ENCODE results near the gene NEURL1B.

The NEURL1B gene

DNA sequence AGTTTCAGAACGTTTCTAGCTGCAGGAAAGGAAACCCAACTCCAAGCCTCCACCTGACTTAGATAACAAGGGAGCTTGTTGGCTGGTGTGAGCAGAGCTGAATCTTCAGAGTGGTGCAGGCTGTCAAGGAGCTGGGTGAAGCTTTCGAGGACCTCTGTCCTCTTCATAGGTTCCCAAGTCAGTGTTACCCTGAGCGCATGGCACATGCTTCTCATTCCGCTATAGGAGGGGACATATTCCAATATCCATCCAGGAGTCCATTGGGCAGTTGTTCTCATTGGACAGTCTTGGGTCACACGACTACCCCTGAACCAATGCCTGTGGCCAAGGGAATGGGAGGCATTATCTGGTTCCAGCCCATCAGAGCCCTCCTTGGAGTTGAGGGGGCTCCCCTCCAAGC lies 79.6 kb downstream of the NEURL1B start:
- DNase-seq = no peak

DNA sequence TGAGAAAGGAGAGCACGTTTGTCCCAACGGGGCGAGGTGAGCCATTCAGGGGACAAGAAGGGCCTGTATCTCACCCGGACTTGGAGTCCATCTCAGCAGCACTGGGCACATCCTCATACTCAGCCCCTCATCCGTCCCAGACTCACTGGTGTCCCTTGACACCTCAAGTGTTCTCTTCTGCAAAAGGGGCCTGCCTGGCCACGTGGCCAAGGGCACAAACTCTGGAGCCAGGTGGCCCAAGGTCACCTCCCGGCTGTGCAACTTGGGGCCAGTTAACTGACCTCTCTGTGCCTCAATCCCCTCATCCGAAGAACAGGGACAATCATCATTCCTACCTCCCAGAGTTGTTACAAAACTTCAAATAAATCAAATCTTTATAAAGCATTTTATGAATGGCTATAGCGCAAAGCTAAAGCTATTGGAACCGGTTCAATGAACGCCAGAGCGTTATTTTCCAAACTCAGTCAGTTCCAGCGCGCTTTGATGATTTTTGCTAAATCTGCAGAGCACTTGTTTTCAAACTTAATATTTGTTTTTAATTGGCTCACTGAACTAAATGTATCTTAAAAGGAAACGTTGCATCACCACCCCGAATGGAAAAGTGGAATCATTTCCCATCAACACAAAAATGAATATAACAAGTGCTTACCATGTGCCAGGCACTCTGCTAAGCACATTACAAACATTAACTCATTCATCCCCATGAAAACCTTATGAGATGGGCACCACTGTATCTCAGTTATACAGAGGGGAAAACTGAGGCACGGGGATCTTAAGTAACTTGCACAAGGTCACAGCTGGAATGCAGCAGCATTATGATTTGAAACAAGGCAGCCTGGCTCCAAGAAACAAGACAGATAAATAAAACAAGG lies 80.6 kb downstream of the NEURL1B start:
- DNase-seq = no peak

DNA sequence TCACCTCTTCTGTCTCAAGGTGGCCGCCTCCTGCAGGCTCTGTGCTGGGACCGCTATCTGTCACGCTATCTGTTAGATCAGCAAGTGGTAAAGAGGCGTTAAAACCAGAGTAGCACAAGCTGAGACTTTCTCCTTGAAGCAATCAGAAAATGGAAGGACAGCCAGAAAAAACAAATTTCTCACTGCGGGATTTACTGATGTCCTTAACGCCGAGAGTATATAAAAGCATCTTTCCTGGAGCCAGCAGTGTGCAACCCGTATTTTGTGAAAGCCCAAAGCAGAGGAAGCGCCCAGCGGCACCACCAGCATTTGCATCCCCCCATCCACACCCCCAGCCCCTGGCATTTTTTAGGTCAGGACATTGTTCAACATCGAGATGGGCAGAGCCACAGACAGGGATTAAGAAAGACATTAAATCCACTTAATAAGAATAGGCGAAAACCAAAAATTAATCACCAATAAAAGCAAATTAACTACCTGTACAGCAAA lies 81.3 kb downstream of the NEURL1B start:
- no peak for DNase-seq

GRCh38 chr5:172723508-172723907 lies 82.4 kb downstream of the NEURL1B start:
- no peak for DNase-seq

DNA sequence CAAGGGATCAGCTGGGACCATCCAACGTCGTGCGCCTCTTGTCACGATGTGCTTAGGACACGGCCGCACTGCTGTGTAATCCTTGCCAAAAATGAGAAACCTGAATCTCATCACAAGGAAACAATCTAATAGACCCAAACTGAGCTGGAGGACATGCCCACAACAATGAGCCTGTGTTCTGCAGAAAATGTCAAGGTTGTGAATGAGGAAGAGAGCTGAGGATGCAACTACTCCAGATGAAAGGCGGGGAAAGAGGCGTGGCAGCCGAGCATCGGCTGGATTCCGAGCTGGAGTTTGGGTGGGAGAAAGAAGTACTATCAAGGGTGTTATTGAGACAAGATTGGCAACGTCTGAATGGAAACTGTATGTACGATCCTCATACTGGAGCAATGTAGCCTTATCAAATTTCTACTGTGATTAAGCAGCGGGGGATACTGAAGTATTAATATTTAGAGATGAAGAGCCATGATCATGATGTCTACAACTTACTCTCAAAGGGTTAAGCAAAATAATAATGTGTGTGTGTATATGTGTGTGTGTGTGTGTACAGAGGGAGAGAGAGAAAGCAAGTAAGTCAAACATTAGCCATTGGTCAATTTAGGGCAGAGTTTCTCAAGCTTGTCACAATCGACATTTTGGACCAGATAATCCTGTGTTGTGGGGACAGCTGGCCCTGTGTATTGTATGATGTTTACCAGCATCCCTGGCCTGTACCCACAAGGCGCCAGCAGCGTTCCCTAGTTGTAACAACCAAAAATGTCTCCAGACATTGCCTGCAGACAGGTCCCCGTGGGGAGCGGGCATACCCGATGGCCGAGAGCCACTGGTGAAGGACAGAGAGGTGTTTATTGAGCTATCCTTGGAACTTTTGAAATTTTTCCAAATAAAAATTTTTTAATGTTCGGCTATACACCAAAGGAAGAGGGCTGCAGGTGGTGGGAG lies 83.5 kb downstream of the NEURL1B start:
- no peak for DNase-seq

DNA sequence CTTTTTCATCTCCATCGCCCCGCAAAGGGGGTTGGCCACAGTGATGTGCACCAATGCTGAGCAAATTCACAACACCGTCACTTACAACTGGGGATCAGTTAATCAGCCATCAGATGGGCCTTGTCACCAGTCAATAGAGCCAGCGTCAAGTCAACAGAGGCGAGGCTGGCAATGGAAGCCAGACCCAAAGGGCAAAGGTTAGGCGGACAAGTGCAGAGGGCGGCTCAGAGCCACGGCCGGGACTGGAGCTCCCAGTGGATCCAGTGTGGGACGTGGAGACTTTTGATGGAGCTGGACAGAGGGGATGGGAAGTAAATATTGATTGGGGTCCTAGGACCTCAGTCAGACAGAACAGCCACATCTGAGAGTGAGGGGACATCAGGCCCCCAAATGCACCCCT lies 84.2 kb downstream of the NEURL1B start:
- DNase-seq = no peak

DNA sequence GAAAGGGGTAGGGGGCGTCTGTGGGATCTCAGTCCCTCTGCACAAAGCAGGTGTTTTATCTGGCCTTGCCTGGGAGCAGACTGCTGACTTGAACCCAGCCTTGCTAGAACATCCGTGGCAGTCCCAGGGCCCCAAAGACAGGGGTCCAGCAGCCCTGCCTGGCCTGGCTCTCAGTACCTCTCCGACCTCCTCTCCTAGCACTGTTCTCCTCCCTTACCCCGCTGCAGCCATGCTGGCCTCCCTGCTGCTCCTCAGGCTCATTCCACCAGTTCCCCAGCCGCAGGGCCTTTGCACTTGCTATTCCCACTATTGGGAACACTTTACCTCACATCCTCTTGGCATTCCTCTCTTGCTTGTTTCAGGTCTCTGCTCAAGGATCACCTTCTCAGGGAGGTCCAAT lies 84.7 kb downstream of the NEURL1B start:
- DNase-seq = no peak

DNA sequence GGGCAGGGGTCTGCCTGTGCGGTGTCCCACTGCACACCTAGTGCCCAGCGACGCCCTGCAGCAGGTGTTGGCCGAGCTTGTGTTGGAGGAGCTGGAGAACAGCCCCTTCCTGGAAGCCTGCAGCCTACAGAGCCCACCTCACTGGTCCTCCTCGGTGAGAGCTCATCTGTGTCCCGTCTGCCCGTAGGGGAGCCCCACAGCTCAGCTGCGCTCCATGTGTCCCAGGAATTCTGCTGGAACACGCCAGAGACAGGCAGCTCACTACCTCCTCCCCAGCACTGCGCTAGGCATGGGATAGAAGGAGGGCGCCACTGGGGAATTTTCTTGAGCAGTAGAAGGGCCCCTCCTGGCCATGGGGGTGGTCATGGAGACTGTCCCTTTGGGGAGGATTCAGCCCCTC lies 85.9 kb downstream of the NEURL1B start:
- no peak for DNase-seq

GRCh38 chr5:172727551-172727950 lies 86.5 kb downstream of the NEURL1B start:
- DNase-seq = no peak

DNA sequence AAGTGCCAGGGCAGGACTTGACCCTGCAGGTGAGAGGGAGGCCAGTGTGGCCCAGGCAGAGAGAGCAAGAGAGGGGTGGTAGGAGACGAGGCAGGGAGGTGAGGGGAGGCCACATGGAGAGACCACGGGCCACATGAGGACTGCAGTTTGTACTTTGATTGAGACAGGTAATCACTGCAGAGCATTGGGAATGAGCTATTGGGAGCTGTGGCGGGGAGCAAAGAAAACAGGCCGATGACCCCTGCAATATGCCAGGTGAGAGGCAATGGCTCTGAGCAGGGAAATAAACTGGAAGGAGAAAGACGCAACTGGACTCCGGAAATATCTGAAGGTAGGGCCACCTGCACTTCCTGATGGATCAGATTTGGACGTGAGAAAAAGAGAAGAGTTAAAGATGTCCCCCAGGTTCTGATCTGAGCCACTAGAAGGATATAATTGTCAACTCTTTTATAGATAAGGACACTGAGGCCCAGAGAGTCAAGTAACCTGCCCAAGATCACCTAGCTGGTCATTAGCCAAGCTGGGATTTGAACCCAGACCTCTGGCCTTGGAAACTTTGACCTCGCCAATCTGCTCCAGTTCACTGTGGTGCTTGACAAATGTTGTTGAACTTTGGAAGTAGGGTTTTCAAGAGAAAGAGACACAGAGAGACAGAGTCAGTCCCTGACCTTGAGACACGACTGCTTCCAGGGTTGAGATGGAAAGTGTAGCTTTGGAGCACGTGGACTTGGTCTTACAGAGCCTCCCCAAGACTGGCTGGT lies 87.6 kb downstream of the NEURL1B start:
- no peak for DNase-seq

- no peak for DNase-seq
These were observed 88.5 kb downstream of the NEURL1B start for GRCh38 chr5:172729588-172729987.

DNA sequence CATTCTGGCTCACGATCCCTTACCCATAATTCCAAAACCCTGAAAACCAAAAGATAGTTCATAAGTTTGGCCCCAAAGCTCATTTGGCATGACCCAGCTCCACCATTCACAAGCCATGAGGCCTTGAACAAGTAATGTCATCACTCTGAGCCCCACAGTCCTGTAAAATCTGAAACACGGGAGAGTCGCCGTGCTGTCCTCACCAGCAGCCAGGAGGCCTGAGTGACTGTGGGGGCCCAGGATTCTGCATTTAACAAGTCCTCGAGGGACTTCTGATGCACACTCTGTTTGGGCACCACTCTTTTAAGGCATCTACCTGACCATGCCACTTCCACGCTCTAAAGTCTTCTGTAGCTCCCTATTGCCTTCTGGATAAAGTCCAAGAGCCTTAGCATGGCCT lies 89.2 kb downstream of the NEURL1B start:
- no peak for DNase-seq

DNA sequence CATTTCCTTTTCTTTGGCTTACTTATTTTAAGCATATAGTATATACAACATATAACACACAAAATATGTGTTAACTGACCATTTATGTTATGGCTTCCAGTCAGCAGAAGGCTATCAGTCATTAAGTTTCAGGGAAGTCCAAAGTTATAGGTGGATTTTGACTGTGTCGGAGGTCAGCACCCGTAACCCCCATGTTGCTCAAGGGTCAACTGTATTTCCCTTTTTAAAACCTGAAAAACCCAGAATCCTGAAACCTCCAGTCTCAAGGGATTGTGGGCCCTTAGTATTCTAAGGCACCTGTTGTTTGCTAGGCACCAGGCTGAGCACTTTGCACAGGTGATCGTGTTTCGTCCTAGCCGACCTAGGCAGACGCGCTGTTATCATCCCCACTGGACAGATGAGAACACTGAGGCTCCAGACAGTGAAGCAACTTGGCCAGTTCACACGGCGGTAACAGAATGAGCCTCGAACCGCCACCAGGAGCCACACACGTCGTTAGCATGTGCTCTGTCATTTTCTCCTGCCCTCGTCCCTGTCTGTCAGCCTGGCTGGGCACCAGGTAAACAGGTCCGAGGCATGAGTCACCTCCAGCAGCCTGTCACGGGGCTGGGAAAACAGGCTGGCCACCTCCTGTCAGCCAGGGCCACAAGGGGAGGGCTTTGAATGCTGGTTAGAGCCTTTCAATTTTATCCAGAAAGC lies 90.1 kb downstream of the NEURL1B start:
- no peak for DNase-seq

- DNase-seq = no peak
These were observed 90.6 kb downstream of the NEURL1B start for GRCh38 chr5:172731680-172732074.

GRCh38 chr5:172732201-172732865 lies 91.3 kb downstream of the NEURL1B start:
- DNase-seq = no peak

DNA sequence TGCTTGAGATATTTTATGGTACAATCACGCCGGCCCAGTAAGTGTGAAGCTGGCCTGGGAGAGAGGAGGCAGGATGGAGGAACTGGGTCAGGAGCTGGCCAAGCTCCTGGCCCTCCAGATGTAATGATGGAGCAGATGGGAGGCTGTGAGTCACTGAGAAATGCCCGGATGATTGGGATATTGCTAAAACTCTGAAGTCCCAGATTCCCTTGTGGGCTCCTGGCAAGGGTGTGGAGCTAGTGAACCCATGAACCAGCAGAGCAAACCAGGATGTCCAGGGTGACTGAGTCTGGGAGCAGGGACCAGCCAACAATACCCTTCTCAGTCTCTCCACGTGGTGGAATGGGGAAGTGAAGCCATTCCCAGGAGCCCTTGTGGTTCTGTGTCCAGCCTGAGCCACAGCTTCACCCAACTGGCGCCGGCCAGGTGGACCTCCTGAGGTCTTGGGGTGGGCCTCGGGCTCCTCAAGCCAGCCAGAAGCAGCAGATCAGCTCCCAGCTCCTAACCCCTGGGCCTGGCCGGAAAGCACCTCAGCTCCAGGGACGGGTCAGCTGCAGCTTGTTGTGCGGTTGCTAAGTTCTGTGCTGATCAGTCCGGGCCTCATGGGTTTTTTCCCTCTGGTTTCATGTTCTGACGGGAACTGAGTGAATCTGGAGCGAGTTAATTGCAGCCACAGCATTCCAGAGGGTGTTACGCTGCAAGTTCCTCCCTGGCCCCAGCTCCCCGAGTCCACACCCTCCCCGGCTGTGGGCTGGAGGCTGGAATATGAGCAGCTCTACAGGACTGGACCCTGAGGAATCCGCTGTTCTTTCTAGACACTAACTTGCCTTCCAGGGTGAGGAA lies 92.3 kb downstream of the NEURL1B start:
- no peak for DNase-seq

- no peak for DNase-seq
These were observed 92.9 kb downstream of the NEURL1B start for GRCh38 chr5:172733974-172734346.

GRCh38 chr5:172735141-172735831 lies 94.2 kb downstream of the NEURL1B start:
- DNase-seq = no peak

DNA sequence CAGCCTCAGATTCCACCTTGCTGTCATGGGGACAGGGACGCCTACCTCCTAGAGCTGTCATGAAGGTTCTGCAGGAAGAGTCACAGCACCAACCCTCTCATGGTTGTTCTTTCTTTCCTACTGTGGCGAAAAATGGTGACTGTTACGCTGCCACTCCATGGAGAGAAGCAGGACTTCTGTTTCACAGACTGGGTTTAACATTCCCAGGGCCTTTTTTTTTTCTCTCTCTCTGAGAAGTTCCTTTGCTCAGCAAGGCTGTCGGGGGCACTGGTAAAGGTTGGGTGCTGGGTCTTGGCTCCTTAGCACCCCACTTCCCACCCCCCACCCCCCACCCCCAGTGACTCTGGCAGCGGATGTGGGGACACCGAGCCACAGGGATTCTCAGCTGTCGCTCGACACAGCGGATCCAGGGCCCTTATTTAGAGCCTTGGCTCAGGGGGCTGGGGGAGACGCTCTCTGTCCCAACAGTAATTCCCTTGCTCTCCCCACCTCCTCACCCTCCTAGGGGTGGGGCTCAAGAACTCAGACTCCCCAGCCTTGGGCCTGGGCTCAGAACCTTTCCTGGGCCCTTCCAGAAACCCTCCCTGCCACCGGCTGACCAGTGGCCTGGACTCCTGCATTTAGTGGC lies 95.6 kb downstream of the NEURL1B start:
- DNase-seq = no peak

DNA sequence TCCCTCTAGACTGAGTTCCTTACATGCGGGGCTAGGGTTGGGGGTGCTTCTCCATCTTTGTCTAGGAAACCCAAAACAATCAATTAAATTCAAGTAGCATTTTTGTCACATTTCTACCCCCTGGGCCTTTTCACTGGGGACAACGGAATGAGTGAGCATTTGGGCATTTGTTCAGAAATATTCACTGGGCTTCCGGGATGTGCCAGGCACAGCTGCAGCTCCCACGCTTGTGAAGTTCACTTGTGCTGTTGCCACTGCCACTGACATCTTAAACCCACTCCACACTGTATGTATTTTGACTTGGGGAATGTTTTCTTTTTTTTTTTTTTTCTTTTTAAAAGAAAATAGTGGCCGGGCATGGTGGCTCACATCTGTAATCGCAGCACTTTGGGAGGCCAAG lies 98.3 kb downstream of the NEURL1B start:
- DNase-seq = no peak
